H9 (cell line): ENCODE measurements around the gene FGF21. TPM values are rescaled to one million over a fixed set of nuclear protein-coding genes. Genes with fewer than 3 reads are reported as not detected.

ENCODE experiments used
- DNase-seq: peaks from one replicate; pipeline ENCODE4 v3.0.0-alpha.2; 2017
- H2AFZ ChIP-seq: one replicate; pipeline ENCODE4 v1.6.1; 2013; ENCODE audit warnings: mild to moderate bottlenecking, low read length, control low read depth, moderate library complexity
- H2AK5ac ChIP-seq: 2 replicates; pipeline ENCODE4 v1.6.1; 2013; ENCODE audit warnings: low read length, control low read depth, mixed read lengths; ENCODE audit not compliant: insufficient read length
- H2BK120ac ChIP-seq: one replicate; pipeline ENCODE4 v1.6.1; 2013; ENCODE audit warnings: low read depth, mild to moderate bottlenecking, low read length, control low read depth, inconsistent platforms; ENCODE audit not compliant: poor library complexity, severe bottlenecking
- H2BK12ac ChIP-seq: 2 replicates; pipeline ENCODE4 v1.6.1; 2013; ENCODE audit warnings: low read length, control low read depth, mixed read lengths, low read depth; ENCODE audit not compliant: insufficient read length
- H2BK15ac ChIP-seq: 2 replicates; pipeline ENCODE4 v1.6.1; 2013; ENCODE audit warnings: low read depth, low read length, control low read depth
- H2BK20ac ChIP-seq: one replicate; pipeline ENCODE4 v1.6.1; 2013; ENCODE audit warnings: low read depth, mild to moderate bottlenecking, low read length, control low read depth, inconsistent platforms; ENCODE audit not compliant: poor library complexity, severe bottlenecking
- H2BK5ac ChIP-seq: 2 replicates; pipeline ENCODE4 v1.6.1; 2013; ENCODE audit warnings: low read length, control low read depth, mixed read lengths; ENCODE audit not compliant: insufficient read length
- H3K14ac ChIP-seq: 2 replicates; pipeline ENCODE4 v1.6.1; 2013; ENCODE audit warnings: low read length, control low read depth; ENCODE audit not compliant: insufficient read depth
- H3K18ac ChIP-seq: 2 replicates; pipeline ENCODE4 v1.6.1; 2013; ENCODE audit warnings: low read depth, mild to moderate bottlenecking, mixed read lengths, low read length, control low read depth; ENCODE audit not compliant: insufficient read length
- H3K23ac ChIP-seq: 2 replicates; pipeline ENCODE4 v1.6.1; 2013; ENCODE audit warnings: low read length, control low read depth, mixed read lengths, low read depth; ENCODE audit not compliant: insufficient read length
- H3K23me2 ChIP-seq: 2 replicates; pipeline ENCODE4 v1.6.1; 2013; ENCODE audit warnings: low read depth, mild to moderate bottlenecking, mixed read lengths, low read length, control low read depth; ENCODE audit not compliant: insufficient read length, poor library complexity, severe bottlenecking
- H3K27ac ChIP-seq: 2 replicates; pipeline ENCODE4 v1.5.1; 2013; ENCODE audit warnings: low read length, control low read depth, mixed read lengths, low read depth; ENCODE audit not compliant: insufficient read length
- H3K27me3 ChIP-seq: 2 replicates; pipeline ENCODE4 v1.6.1; 2013; ENCODE audit warnings: low read length, control low read depth, inconsistent platforms; ENCODE audit not compliant: insufficient read depth
- H3K4ac ChIP-seq: 2 replicates; pipeline ENCODE4 v1.6.1; 2013; ENCODE audit warnings: low read depth, mild to moderate bottlenecking, control low read depth, inconsistent platforms, low read length, moderate library complexity
- H3K4me1 ChIP-seq: 2 replicates; pipeline ENCODE4 v1.6.1; 2013; ENCODE audit warnings: low read length, control low read depth, inconsistent platforms; ENCODE audit not compliant: insufficient read depth
- H3K4me2 ChIP-seq: 2 replicates; pipeline ENCODE4 v1.6.1; 2013; ENCODE audit warnings: low read length, control low read depth, mixed read lengths; ENCODE audit not compliant: insufficient read length, insufficient read depth
- H3K56ac ChIP-seq: 2 replicates; pipeline ENCODE4 v1.6.1; 2013; ENCODE audit warnings: low read depth, mild to moderate bottlenecking, mixed read lengths, low read length, control low read depth; ENCODE audit not compliant: insufficient read length
- H3K79me1 ChIP-seq: 2 replicates; pipeline ENCODE4 v1.6.1; 2013; ENCODE audit warnings: low read depth, mild to moderate bottlenecking, moderate library complexity, low read length, control low read depth, inconsistent platforms; ENCODE audit not compliant: insufficient read depth, poor library complexity, severe bottlenecking
- H3K79me2 ChIP-seq: 2 replicates; pipeline ENCODE4 v1.6.1; 2013; ENCODE audit warnings: low read length, control low read depth, inconsistent platforms; ENCODE audit not compliant: insufficient read depth
- H3K9ac ChIP-seq: 2 replicates; pipeline ENCODE4 v1.6.1; 2013; ENCODE audit warnings: low read length, control low read depth, mixed read lengths; ENCODE audit not compliant: insufficient read length; ENCODE audit errors: extremely low read depth
- H3K9me3 ChIP-seq: one replicate; pipeline ENCODE4 v1.6.1; 2013; ENCODE audit warnings: low read depth, low read length, inconsistent platforms; ENCODE audit not compliant: control insufficient read depth
- H3T11ph ChIP-seq: one replicate; pipeline ENCODE4 v1.6.1; 2013; ENCODE audit warnings: mild to moderate bottlenecking, low read length, control low read depth, inconsistent platforms
- H4K20me1 ChIP-seq: one replicate; pipeline ENCODE4 v1.6.1; 2013; ENCODE audit not compliant: control insufficient read depth, insufficient read length, insufficient read depth
- H4K5ac ChIP-seq: 2 replicates; pipeline ENCODE4 v1.6.1; 2013; ENCODE audit warnings: low read depth, mild to moderate bottlenecking, mixed read lengths, low read length, control low read depth; ENCODE audit not compliant: insufficient read length
- H4K8ac ChIP-seq: replicated peaks from 2 replicates; pipeline ENCODE4 v1.6.1; 2013; ENCODE audit warnings: low read length, control low read depth, mixed read lengths, low read depth; ENCODE audit not compliant: insufficient read length
- H4K91ac ChIP-seq: 2 replicates; pipeline ENCODE4 v1.6.1; 2013; ENCODE audit warnings: low read depth, mild to moderate bottlenecking, moderate library complexity, mixed read lengths, low read length, control low read depth; ENCODE audit not compliant: insufficient read length
- H3K27ac Mint-ChIP-seq, 3 experiments: 2 replicates in 2 of 3; 3 replicates in 1 of 3; pipeline ENCODE4 v1.8.0; 2020 to 2021; ENCODE audit warnings: mixed read lengths in 3 of 3, mild to moderate bottlenecking in 1 of 3, moderate library complexity in 1 of 3
- H3K27me3 Mint-ChIP-seq: 2 replicates; pipeline ENCODE4 v1.8.0; 2021; ENCODE audit warnings: low read depth, mild to moderate bottlenecking, moderate library complexity, mixed read lengths
- H3K36me3 Mint-ChIP-seq, 3 experiments: 2 replicates in 2 of 3; 3 replicates in 1 of 3; pipeline ENCODE4 v1.8.0; 2020 to 2021; ENCODE audit warnings: low read depth in 3 of 3, mixed read lengths in 3 of 3; ENCODE audit not compliant: insufficient read depth in 1 of 3
- H3K4me1 Mint-ChIP-seq, 2 experiments: 2 replicates each; pipeline ENCODE4 v1.8.0; 2020; ENCODE audit warnings: mixed read lengths in 2 of 2
- H3K4me3 Mint-ChIP-seq, 2 experiments: 2 replicates in 1 of 2; 3 replicates in 1 of 2; pipeline ENCODE4 v1.8.0; 2020 to 2021; ENCODE audit warnings: mild to moderate bottlenecking in 2 of 2, mixed read lengths in 2 of 2, moderate library complexity in 1 of 2
- H3K9me3 Mint-ChIP-seq, 2 experiments: 2 replicates in 1 of 2; 3 replicates in 1 of 2; pipeline ENCODE4 v1.8.0; 2020; ENCODE audit warnings: mild to moderate bottlenecking in 2 of 2, mixed read lengths in 2 of 2, moderate library complexity in 1 of 2
- WGBS: extraction: QIAGEN DNeasy Blood & Tissue Kit; methylation state at CpG from one replicate; pipeline ENCODE4 v1.1.7; 2013; ENCODE audit warnings: missing lambda C conversion rate, low lambda C conversion rate, mixed read lengths; ENCODE audit not compliant: insufficient read length; ENCODE audit errors: extremely low coverage; 5-methylcytosine and 5-hydroxymethylcytosine counted together
- long read RNA-seq: library from polyadenylated mRNA; unstranded; transcript quantifications from one replicate; pipeline ENCODE4 v2.0.0, GENCODE V29; 2020
- total RNA-seq: library from RNA; stranded (reverse); gene quantifications from 2 replicates; pipeline ENCODE4 v1.2.1, GENCODE V29; 2021
- TF ChIP-seq, protein P1 (sequence below): fragments of 200-600 bp; sonication (generic); conservative IDR thresholded peaks from 3 replicates; pipeline ENCODE4 v1.8.0; 2021; ENCODE audit warnings: antibody characterized with exemption, mild to moderate bottlenecking

The FGF21 gene
- 0.55 and 0.90 TPM in 2 replicates for total RNA-seq
- long read RNA-seq, partial matches to known transcripts, result 0 of 1 reads
- long read RNA-seq, other reads (novel, unspliced or antisense), result 0 of 1 reads

GRCh38 chr19:48755084-48755641 lies at the start of gene FGF21:
Gene FGF21, plus strand, starts transcription at chr19:48755524. Its CDS starts 713 bp downstream, at chr19:48756237.
- peaks cover 4% of the 10 kb centered on the region for H3K79me1 ChIP-seq
- H4K5ac ChIP-seq, result no peak within 1 kb of the TSS
- WGBS, result no CpG with 5 or more reads among the region's 4 CpGs
- no peak within 1 kb of the TSS for H3K23ac ChIP-seq
- no peak within 1 kb of the TSS for H3K56ac ChIP-seq
- H3K27ac Mint-ChIP-seq, result peak within 1 kb of the TSS; percentile 65 to 82 (median 81); a peak in 6 of 7 replicates
- peak within 1 kb of the TSS; percentile 80 for H3K18ac ChIP-seq
- H3K27me3 ChIP-seq, result no peaks in the 10 kb centered on the region
- H3K4me3 Mint-ChIP-seq, result peak within 1 kb of the TSS; percentile 3 to 50; a peak in 2 of 5 replicates
- peak within 1 kb of the TSS; percentile 87 for H3K14ac ChIP-seq
- peak within 1 kb of the TSS; percentile 39 for H4K91ac ChIP-seq
- H3K4me1 ChIP-seq, result peaks cover 12% of the 10 kb centered on the region; the same call in 1 of the 2 replicates
- no peak within 1 kb of the TSS for H3K9ac ChIP-seq
- peak within 1 kb of the TSS; percentile 89 for H2BK120ac ChIP-seq
- H2BK20ac ChIP-seq, result peak within 1 kb of the TSS; percentile 65
- peaks cover 10% of the 10 kb centered on the region for H3K27me3 Mint-ChIP-seq
- H3K36me3 Mint-ChIP-seq, result peaks cover 11 to 13% (median 12%) of the 10 kb centered on the region in 3 experiments; a peak in 6 of 7 replicates
- H2BK15ac ChIP-seq, result no peak within 1 kb of the TSS
- peak within 1 kb of the TSS; percentile 2 for H4K8ac ChIP-seq
- H3K79me2 ChIP-seq, result peaks cover 4% of the 10 kb centered on the region; the same call in 1 of the 2 replicates
- H2BK5ac ChIP-seq, result no peak within 1 kb of the TSS
- peaks cover 8% of the 10 kb centered on the region for H3K23me2 ChIP-seq
- no peak within 1 kb of the TSS for H3K27ac ChIP-seq
- peak within 1 kb of the TSS; percentile 67 for H2BK12ac ChIP-seq
- H3K4me1 Mint-ChIP-seq, result peaks cover 34 to 51% of the 10 kb centered on the region in 2 experiments
- peak; percentile 47 for DNase-seq
- no peak within 1 kb of the TSS for H2AFZ ChIP-seq
- no peaks in the 10 kb centered on the region for H4K20me1 ChIP-seq
- H3K4me2 ChIP-seq, result no peak within 1 kb of the TSS
- TF ChIP-seq, protein P1, sequence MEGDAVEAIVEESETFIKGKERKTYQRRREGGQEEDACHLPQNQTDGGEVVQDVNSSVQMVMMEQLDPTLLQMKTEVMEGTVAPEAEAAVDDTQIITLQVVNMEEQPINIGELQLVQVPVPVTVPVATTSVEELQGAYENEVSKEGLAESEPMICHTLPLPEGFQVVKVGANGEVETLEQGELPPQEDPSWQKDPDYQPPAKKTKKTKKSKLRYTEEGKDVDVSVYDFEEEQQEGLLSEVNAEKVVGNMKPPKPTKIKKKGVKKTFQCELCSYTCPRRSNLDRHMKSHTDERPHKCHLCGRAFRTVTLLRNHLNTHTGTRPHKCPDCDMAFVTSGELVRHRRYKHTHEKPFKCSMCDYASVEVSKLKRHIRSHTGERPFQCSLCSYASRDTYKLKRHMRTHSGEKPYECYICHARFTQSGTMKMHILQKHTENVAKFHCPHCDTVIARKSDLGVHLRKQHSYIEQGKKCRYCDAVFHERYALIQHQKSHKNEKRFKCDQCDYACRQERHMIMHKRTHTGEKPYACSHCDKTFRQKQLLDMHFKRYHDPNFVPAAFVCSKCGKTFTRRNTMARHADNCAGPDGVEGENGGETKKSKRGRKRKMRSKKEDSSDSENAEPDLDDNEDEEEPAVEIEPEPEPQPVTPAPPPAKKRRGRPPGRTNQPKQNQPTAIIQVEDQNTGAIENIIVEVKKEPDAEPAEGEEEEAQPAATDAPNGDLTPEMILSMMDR, result no peak
- H3T11ph ChIP-seq, result no peak within 1 kb of the TSS
- H3K4ac ChIP-seq, result peak within 1 kb of the TSS; percentile 48
- H3K9me3 Mint-ChIP-seq, result no peaks in the 10 kb centered on the region; a peak in 1 of 5 replicates
- H3K9me3 ChIP-seq, result no peaks in the 10 kb centered on the region
- peak within 1 kb of the TSS; percentile 91 for H2AK5ac ChIP-seq
